Measurements from ENCODE around the gene GALNT7.

GRCh38 chr4:173243917-173244658 lies 75.5 kb downstream of the GALNT7 start:
- no peak for TF ChIP-seq CTCF (IDR thresholded peaks at IDR 0.05; ENCODE audit: extremely low read depth in 1 of 2, insufficient read depth in 1 of 2, low read depth in 1 of 2, low read length in 2 of 2)
- no peak for TF ChIP-seq POLR2A (IDR thresholded peaks at IDR 0.05; ENCODE audit: low read depth, low read length)
- TF ChIP-seq GATA2 (IDR thresholded peaks at IDR 0.05; ENCODE audit: insufficient read depth, insufficient read length, low read depth, low read length), result no peak
- TF ChIP-seq POLR2AphosphoS5 (IDR thresholded peaks at IDR 0.05; ENCODE audit: insufficient read depth, low read depth, low read length), result no peak
- no peak for TF ChIP-seq EZH2 (IDR thresholded peaks at IDR 0.05; ENCODE audit: borderline replicate concordance, low read depth, low read length, severe bottlenecking)

Measured in endothelial cell of umbilical vein (primary cell).